Middle frontal gyrus (tissue), 1 donor: ENCODE data around the gene DPYD.

Source experiments
- DNase-seq: peaks from one replicate; pipeline ENCODE4 v3.0.0-alpha.2; 2015; ENCODE audit warnings: low spot score; ENCODE audit errors: extremely low spot score

The DPYD gene

GRCh38 chr1:97792655-97793054, 128.2 kb downstream of the DPYD start:
- DNase-seq = no peak

- DNase-seq = no peak
Measured at GRCh38 chr1:97791251-97791650, 129.6 kb downstream of the DPYD start.

DNA sequence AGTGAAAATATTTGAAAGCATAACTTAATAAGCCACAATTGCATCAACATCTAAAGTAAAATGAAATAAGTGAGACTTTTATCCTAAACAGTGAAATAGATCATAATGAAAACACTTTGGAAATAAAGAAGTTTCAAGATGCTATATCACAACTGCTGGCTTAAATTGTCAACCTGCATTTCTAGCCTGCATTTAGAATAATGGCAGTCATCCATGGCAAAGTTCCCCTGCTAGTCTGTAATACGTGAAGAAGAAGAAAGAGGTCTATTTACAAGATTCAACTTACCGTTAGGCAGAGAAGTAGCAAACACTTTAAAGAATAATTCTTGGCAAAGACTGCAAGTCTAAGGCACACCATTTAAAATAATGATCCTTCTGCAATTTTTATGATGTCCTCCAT, 133.6 kb downstream of the DPYD start:
- no peak for DNase-seq

GRCh38 chr1:97784661-97785060, 136.2 kb downstream of the DPYD start:
- no peak for DNase-seq

GRCh38 chr1:97783751-97784150, 137.1 kb downstream of the DPYD start:
- no peak for DNase-seq

DNA sequence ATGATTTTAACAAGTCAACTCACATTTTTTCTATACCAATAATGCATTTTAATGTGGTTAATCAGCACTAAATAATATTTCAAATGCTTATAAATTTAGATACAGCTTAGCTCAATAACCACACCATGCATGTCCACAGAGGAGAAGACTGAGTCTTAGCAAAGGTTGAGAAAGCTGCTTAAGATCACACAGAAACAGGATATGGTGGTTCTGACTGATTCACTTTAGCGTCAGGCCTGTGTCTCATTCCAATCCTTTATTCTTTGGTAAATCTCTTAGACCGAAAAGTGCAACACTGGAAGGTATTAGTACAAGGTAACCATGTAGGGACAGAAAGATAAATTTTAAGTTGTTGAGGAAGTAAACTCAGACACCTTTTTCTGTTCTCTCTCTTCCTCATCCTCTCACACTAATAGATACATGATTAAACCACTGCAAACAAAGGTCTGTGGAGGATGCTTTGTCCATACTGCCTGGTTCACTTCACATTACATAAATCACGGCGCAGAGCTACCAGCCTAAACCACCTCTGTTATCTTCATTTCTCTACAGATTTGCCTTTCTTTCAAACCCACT, 139.0 kb downstream of the DPYD start:
- no peak for DNase-seq

- DNase-seq = no peak
Measured at GRCh38 chr1:97780884-97781283, 139.9 kb downstream of the DPYD start.

- DNase-seq = no peak
Measured at GRCh38 chr1:97778718-97779117, 142.1 kb downstream of the DPYD start.

GRCh38 chr1:97770376-97770775, 150.5 kb downstream of the DPYD start:
- DNase-seq = no peak

DNA sequence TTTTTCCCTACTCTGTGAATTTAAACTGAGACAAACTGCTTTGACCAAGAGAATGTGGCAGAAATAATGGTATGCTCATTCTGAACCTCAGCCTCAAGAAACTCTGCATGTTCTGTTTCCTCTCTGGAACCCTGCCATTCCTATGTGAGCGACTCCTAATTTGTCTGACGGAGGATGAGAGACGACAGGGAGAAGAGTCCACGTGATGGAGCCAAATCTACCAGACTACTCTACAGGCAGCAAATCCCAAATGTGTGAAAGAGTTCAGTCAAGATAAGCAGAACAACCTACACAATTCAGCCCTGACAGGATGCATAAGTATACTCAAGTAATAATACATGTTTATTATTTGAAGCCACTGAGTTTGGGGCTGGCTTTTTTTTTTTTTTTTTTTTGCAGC, 153.5 kb downstream of the DPYD start:
- no peak for DNase-seq

GRCh38 chr1:97764991-97765390, 155.8 kb downstream of the DPYD start:
- DNase-seq = no peak

DNA sequence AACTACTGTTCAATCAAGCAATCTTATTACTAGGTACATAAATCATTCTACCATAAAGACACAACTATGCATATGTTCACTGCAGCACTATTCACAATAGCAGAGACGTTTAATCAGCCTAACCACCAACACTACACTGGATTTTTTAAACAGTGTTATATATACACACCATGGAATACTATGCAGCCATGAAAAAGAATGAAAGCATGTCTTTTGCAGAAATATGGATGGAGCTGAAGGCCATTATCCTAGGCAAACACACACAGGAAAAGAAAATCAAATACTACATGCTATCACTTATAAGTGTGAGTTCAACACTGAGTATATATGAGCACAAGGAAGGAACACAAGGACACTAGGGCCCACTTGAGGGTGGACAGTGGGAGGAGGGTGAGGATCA, 159.2 kb downstream of the DPYD start:
- no peak for DNase-seq

GRCh38 chr1:97759078-97759477, 161.8 kb downstream of the DPYD start:
- DNase-seq = no peak

DNA sequence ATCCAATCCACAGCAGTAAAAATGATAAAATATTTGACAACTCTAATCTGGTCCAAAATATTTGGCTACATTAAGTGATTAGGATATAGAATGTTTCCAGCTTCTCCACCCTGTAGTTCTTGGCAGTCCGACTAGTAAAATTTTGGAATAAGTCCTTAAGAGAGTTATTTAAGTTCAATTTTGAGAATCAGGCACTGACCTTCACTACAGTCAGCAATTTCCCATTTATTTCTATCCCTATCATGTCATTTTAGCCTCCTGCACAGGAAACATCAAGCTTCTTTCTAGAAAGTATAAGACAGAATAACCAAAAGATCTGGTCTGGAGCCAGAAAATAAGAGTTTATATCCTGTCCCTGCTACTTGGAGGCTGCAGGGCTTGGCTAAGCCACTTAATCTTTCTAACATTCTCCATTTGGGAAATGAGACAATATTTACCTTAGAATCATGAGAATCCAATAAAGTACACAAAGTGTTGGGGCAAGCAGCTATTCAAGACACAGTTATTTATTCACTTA, 162.2 kb downstream of the DPYD start:
- DNase-seq = no peak

- no peak for DNase-seq
Measured at GRCh38 chr1:97745912-97746311, 174.9 kb downstream of the DPYD start.

DNA sequence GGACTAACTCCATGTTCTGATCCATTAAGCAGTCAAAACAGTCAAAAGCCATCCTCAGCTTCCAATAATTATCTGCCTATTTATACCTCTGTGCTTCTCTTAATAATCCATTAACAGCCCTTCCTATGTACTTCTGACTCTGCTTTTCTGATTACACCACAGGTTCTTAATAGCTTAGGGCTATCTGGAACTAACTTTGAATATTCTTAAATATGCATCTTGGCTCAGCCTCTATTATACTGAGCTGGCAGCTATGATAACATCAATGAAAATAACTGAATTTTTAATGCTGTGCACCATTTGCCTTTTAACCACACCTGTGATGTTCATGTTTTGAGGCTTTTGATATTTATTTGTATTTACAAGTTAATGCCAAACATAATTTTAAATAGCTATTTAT, 175.9 kb downstream of the DPYD start:
- no peak for DNase-seq

DNA sequence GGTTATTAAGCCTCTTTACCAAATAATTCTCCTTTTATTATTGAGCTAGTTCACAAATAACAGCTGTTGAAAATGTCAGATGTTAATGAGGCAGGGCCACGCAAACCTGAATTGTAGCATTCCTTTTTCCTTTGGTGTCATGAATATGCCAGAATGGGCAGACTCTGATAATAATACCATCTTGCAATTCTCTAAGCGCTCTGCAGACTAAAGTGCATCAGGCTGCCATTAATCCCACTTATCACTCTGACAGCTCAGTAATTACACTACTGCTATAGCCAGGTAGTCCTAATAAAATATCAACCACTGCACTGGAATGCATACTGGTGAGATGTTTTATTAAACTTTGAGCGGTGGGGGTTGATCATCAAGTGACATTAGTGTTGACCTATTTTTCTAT, 177.7 kb downstream of the DPYD start:
- DNase-seq = no peak

DNA sequence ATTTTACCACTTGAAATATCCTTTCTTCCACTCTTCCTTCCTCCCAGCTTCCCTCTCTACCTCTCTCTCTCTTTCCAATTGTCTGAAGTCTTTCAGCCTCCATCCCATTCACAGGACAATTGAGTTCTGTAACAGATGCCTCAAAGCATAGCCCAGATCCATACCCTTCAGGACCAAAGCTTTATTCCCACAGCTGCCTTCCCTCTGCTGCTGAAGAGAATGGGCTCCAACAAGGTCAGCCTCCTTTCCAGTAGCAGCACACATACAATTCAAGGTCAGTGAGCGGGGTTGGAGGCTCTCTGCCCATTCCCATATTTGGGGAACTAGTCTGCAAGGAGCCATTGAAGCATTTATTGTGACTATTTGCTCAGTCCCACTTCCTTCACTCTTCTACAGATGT, 179.9 kb downstream of the DPYD start:
- DNase-seq = no peak

GRCh38 chr1:97739596-97740103, 181.2 kb downstream of the DPYD start:
- no peak for DNase-seq

DNA sequence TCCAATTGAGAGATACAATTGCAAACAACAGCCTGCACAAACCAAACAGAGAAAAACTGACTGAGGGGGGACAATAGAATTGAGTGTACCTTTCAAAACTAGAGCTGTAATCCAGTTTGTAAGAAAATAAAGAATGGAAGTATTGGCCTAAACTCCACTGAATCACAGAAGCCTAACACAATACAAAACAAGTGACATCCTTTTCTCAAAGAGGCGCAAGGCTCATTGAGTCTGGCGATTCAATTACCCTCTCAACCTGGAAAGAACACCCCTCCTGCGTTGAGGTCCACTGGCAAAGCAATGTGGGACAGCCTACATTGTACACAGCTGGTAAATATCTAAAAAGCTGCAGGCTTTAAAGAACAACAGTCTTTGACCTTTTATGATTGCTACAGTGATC, 182.6 kb downstream of the DPYD start:
- DNase-seq = no peak

DNA sequence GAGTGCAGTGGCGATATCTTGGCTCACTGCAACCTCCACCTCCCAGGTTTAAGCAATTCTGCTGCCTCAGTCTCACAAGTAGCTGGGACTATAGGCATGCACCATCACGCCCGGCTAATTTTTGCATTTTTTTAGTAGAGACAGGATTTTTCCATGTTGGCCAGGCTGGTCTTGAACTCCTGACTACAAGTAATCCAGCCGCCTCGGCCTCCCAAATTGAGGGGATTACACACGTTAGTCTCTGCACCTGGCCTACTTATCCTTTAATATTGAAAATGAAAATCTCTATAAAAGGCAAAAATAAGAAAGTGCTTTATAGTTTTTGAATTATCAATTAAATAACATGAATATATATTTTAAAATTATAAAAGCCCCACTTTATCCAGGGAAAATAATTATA, 190.6 kb downstream of the DPYD start:
- DNase-seq = no peak

DNA sequence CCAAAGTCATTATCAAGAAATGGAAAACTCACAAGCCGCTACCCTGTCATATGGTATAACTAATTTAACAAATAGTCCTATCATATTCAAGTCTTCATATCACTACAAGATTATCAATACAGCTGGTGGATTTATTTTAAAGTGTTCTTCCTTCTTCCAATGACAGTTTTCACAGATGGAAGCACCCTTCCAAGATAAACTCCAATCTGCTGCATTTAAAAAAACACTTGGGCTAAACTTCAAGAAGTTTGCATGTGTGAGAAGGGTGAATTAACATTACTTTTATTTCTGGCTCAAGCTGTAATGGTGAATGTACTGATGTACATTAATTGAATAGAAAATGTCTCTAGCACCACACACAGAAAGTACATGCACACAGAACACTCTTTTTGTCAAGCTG, 192.4 kb downstream of the DPYD start:
- no peak for DNase-seq

GRCh38 chr1:97727029-97727428, 193.8 kb downstream of the DPYD start:
- DNase-seq = no peak

GRCh38 chr1:97726386-97726785, 194.4 kb downstream of the DPYD start:
- DNase-seq = no peak
